ENCODE results near the gene CRYBB3. TPM values are rescaled to one million over a fixed set of nuclear protein-coding genes. Genes with fewer than 3 reads are reported as not detected.

Gene CRYBB3
- total and polyA plus RNA-seq, 10 of the 15 experiments (the other 5 are each of a cell fraction or from before 2014, with no cell fraction given) = 0.26 TPM; not detected in 9

DNA sequence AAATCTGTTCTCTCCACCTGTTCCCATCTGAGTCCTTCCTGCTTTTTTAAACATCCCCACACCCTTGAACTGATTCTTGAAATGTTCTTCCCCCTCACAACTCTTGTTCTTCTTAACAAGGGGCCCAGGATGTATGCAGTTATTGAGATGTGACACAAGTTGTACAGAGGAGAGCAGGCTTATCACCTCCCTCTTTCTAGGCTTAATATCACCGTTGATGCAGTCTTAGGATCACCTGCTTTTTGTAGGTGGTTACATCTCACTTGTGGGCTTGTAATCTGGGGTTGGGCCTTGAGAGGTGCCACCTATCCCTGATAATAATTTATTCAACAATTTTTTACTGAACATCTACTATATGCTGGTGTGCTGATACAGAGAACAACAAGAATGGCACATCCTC lies 6.2 kb downstream of the CRYBB3 start:
- H3K4me1 ChIP-seq (ENCODE audit: control insufficient read depth, insufficient read depth, low read length) = no peaks in the 10 kb centered on the region
- H2AFZ ChIP-seq (ENCODE audit: control insufficient read depth, low read depth, low read length) = no peak overlapping the region
- H3K79me2 ChIP-seq (ENCODE audit: control insufficient read depth, insufficient read depth, low read length) = no peaks in the 10 kb centered on the region
- no peaks in the 10 kb centered on the region for H3K9me3 ChIP-seq (replicated peaks; ENCODE audit: control insufficient read depth, insufficient read depth, low read length)
- H3K9ac ChIP-seq (ENCODE audit: control insufficient read depth, insufficient read depth, low read length) = no peak overlapping the region
- FAIRE-seq (no peak), DNase-seq (ENCODE audit: low read depth, low spot score) (no peak), ATAC-seq (no peak)
- no TSS peak for BruUV-seq (replicated peaks)
- no peak overlapping the region for H3K4me3 ChIP-seq
- WGBS (ENCODE audit: insufficient coverage, insufficient replicate concordance, low lambda C conversion rate, missing lambda C conversion rate) = 5% methylated on average over 1 of the region's 1 CpG
- no peak overlapping the region for H3K27ac ChIP-seq (ENCODE audit: control insufficient read depth, insufficient read depth)
- ChIA-PET CTCF (no interaction called here), POLR2A (no interaction called here), SMC1A (ENCODE audit: uncharacterized antibody, unreplicated experiment) (no interaction called here), RAD21 (ENCODE audit: unreplicated experiment) (no interaction called here)
- H3K4me2 ChIP-seq (ENCODE audit: control insufficient read depth, insufficient read depth) = no peak overlapping the region
- in situ Hi-C loops (cut with MboI) = no loop called here
- H4K20me1 ChIP-seq (ENCODE audit: control insufficient read depth, insufficient read depth) = no peaks in the 10 kb centered on the region
- H3K36me3 ChIP-seq (ENCODE audit: control insufficient read depth in 2 of 2, insufficient read depth in 2 of 2, low read length in 1 of 2) = no peaks in the 10 kb centered on the region
- intact Hi-C loops (cut with micrococcal nuclease; ENCODE audit: unreplicated experiment) = no loop called here
- TF ChIP-seq EP300 (IDR thresholded peaks at IDR 0.05; ENCODE audit: borderline replicate concordance in 1 of 2, control insufficient read depth in 1 of 2, low read depth in 2 of 2, low read length in 2 of 2) (no peak), BHLHE40 (IDR thresholded peaks at IDR 0.05; ENCODE audit: borderline replicate concordance in 1 of 2, low read depth in 2 of 2, low read length in 1 of 2) (no peak), CHD2 (IDR thresholded peaks at IDR 0.05; ENCODE audit: borderline replicate concordance, low read depth, low read length) (no peak), STAT1 (conservative IDR thresholded peaks at IDR 0.05) (no peak), NFXL1 (IDR thresholded peaks at IDR 0.05; ENCODE audit: borderline replicate concordance) (no peak)
- no peaks in the 10 kb centered on the region for H3K27me3 ChIP-seq (replicated peaks in 1 of 2; ENCODE audit: control insufficient read depth in 2 of 2, insufficient read depth in 2 of 2, low read length in 1 of 2)

DNA sequence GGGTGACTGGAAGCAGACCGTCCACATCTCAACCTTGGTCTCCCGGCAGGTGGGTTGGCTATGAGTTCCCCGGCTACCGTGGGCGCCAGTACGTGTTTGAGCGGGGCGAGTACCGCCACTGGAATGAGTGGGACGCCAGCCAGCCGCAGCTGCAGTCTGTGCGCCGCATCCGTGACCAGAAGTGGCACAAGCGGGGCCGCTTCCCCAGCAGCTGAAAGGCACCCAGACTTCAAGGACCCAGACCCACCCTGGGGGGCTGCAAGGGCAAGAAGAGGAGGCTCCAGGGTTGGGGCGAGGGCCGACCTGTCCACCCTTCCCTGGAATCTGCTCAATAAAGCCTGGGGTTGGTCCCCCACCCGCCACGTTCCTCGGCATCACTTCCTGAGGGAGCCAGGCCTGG lies 7.3 kb downstream of the CRYBB3 start:
- BruUV-seq (replicated peaks) = no TSS peak
- RAD21 ChIA-PET (ENCODE audit: unreplicated experiment) = no interaction called here
- SMC1A ChIA-PET (ENCODE audit: uncharacterized antibody, unreplicated experiment) = no interaction called here
- Histone ChIP-seq H3K9ac (ENCODE audit: control insufficient read depth, insufficient read depth, low read length) (no peak overlapping the region), H3K4me1 (ENCODE audit: control insufficient read depth, insufficient read depth, low read length) (no peaks in the 10 kb centered on the region), H3K9me3 (replicated peaks; ENCODE audit: control insufficient read depth, insufficient read depth, low read length) (no peaks in the 10 kb centered on the region), H4K20me1 (ENCODE audit: control insufficient read depth, insufficient read depth) (no peaks in the 10 kb centered on the region), H3K27ac (ENCODE audit: control insufficient read depth, insufficient read depth) (no peak overlapping the region), H3K36me3 (ENCODE audit: control insufficient read depth in 2 of 2, insufficient read depth in 2 of 2, low read length in 1 of 2) (no peaks in the 10 kb centered on the region), H3K4me2 (ENCODE audit: control insufficient read depth, insufficient read depth) (no peak overlapping the region), H3K27me3 (replicated peaks in 1 of 2; ENCODE audit: control insufficient read depth in 2 of 2, insufficient read depth in 2 of 2, low read length in 1 of 2) (no peaks in the 10 kb centered on the region), H3K4me3 (no peak overlapping the region), H2AFZ (ENCODE audit: control insufficient read depth, low read depth, low read length) (no peak overlapping the region), H3K79me2 (ENCODE audit: control insufficient read depth, insufficient read depth, low read length) (no peaks in the 10 kb centered on the region)
- in situ Hi-C loops (cut with MboI) (no loop called here), intact Hi-C loops (cut with micrococcal nuclease; ENCODE audit: unreplicated experiment) (no loop called here)
- ATAC-seq = no peak
- POLR2A ChIA-PET = no interaction called here
- CTCF ChIA-PET = no interaction called here
- WGBS (ENCODE audit: insufficient coverage, insufficient replicate concordance, low lambda C conversion rate, missing lambda C conversion rate) = 45% methylated on average over 18 of the region's 21 CpGs
- no peak for FAIRE-seq
- DNase-seq (ENCODE audit: low read depth, low spot score) = no peak
- TF ChIP-seq, protein P1, sequence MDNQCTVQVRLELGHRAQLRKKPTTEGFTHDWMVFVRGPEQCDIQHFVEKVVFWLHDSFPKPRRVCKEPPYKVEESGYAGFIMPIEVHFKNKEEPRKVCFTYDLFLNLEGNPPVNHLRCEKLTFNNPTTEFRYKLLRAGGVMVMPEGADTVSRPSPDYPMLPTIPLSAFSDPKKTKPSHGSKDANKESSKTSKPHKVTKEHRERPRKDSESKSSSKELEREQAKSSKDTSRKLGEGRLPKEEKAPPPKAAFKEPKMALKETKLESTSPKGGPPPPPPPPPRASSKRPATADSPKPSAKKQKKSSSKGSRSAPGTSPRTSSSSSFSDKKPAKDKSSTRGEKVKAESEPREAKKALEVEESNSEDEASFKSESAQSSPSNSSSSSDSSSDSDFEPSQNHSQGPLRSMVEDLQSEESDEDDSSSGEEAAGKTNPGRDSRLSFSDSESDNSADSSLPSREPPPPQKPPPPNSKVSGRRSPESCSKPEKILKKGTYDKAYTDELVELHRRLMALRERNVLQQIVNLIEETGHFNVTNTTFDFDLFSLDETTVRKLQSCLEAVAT (IDR thresholded peaks at IDR 0.05) = no peak
- TF ChIP-seq SIX5 (IDR thresholded peaks at IDR 0.05; ENCODE audit: low read depth, low read length, severe bottlenecking) (no peak), ZNF217 (IDR thresholded peaks at IDR 0.05) (no peak), SPI1 (IDR thresholded peaks at IDR 0.05; ENCODE audit: borderline replicate concordance, insufficient read depth, low read depth, low read length) (no peak), EED (IDR thresholded peaks at IDR 0.05; ENCODE audit: low read depth) (no peak), HCFC1 (IDR thresholded peaks at IDR 0.05; ENCODE audit: low read length) (no peak)
- TF ChIP-seq, protein P2, sequence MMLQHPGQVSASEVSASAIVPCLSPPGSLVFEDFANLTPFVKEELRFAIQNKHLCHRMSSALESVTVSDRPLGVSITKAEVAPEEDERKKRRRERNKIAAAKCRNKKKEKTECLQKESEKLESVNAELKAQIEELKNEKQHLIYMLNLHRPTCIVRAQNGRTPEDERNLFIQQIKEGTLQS (IDR thresholded peaks at IDR 0.05; ENCODE audit: borderline replicate concordance, extremely low read depth, low read depth, low read length) = no peak
- TF ChIP-seq, protein P3, sequence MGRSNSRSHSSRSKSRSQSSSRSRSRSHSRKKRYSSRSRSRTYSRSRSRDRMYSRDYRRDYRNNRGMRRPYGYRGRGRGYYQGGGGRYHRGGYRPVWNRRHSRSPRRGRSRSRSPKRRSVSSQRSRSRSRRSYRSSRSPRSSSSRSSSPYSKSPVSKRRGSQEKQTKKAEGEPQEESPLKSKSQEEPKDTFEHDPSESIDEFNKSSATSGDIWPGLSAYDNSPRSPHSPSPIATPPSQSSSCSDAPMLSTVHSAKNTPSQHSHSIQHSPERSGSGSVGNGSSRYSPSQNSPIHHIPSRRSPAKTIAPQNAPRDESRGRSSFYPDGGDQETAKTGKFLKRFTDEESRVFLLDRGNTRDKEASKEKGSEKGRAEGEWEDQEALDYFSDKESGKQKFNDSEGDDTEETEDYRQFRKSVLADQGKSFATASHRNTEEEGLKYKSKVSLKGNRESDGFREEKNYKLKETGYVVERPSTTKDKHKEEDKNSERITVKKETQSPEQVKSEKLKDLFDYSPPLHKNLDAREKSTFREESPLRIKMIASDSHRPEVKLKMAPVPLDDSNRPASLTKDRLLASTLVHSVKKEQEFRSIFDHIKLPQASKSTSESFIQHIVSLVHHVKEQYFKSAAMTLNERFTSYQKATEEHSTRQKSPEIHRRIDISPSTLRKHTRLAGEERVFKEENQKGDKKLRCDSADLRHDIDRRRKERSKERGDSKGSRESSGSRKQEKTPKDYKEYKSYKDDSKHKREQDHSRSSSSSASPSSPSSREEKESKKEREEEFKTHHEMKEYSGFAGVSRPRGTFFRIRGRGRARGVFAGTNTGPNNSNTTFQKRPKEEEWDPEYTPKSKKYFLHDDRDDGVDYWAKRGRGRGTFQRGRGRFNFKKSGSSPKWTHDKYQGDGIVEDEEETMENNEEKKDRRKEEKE (IDR thresholded peaks at IDR 0.05) = no peak

Measured in GM12878 (cell line).